Stimulated activated CD4-positive, alpha-beta T cell treated with anti-CD3 and anti-CD28 coated beads, Interleukin-1b, Interleukin-23, amount 100 ng/mL, for 48 hours (primary cell): Measurements from ENCODE around the gene SLC39A11.

Experiments
- DNase-seq: peaks from one replicate; pipeline ENCODE4 v3.0.0-alpha.2; 2020

SLC39A11 gene

GRCh38 chr17:72971226-72971880 is 121.1 kb downstream of the SLC39A11 start:
- no peak for DNase-seq

GRCh38 chr17:72970797-72971196 is 121.7 kb downstream of the SLC39A11 start:
- no peak for DNase-seq

GRCh38 chr17:72970246-72970645 is 122.2 kb downstream of the SLC39A11 start:
- no peak for DNase-seq

- no peak for DNase-seq
Measured at GRCh38 chr17:72969293-72969906, 123.1 kb downstream of the SLC39A11 start.

GRCh38 chr17:72968798-72969197 is 123.7 kb downstream of the SLC39A11 start:
- no peak for DNase-seq

- DNase-seq, result no peak
Measured at GRCh38 chr17:72967977-72968585, 124.4 kb downstream of the SLC39A11 start.

- DNase-seq, result no peak
Measured at GRCh38 chr17:72967277-72967970, 125.1 kb downstream of the SLC39A11 start.

GRCh38 chr17:72962106-72962505 is 130.4 kb downstream of the SLC39A11 start:
- DNase-seq, result no peak

- DNase-seq, result no peak
Measured at GRCh38 chr17:72955391-72956140, 136.9 kb downstream of the SLC39A11 start.

- no peak for DNase-seq
Measured at GRCh38 chr17:72954579-72954978, 137.9 kb downstream of the SLC39A11 start.

GRCh38 chr17:72953621-72954020 is 138.9 kb downstream of the SLC39A11 start:
- DNase-seq, result no peak

- no peak for DNase-seq
Measured at GRCh38 chr17:72952641-72953315, 139.7 kb downstream of the SLC39A11 start.

- no peak for DNase-seq
Measured at GRCh38 chr17:72952220-72952619, 140.3 kb downstream of the SLC39A11 start.

- DNase-seq, result no peak
Measured at GRCh38 chr17:72950242-72950931, 142.1 kb downstream of the SLC39A11 start.

GRCh38 chr17:72948115-72948514 is 144.4 kb downstream of the SLC39A11 start:
- DNase-seq, result no peak

GRCh38 chr17:72947475-72947874 is 145.0 kb downstream of the SLC39A11 start:
- DNase-seq, result no peak

GRCh38 chr17:72946696-72947095 is 145.8 kb downstream of the SLC39A11 start:
- no peak for DNase-seq

GRCh38 chr17:72946156-72946555 is 146.3 kb downstream of the SLC39A11 start:
- DNase-seq, result no peak

- DNase-seq, result no peak
Measured at GRCh38 chr17:72945473-72945872, 147.0 kb downstream of the SLC39A11 start.

- DNase-seq, result no peak
Measured at GRCh38 chr17:72943826-72944689, 148.4 kb downstream of the SLC39A11 start.

GRCh38 chr17:72942579-72942978 is 149.9 kb downstream of the SLC39A11 start:
- no peak for DNase-seq
